HG03025 (cell line): Measurements from ENCODE around the gene CDC42EP1.
"Not testable (repeated sequence)": the region's sequence is repeated elsewhere in the genome, so short reads cannot be mapped to it uniquely, and the experiment has no call there.

ENCODE experiments used
- ATAC-seq: cut with Tn5 transposase; IDR thresholded peaks from one replicate; pipeline ENCODE4 v1.9.1; 2021; ENCODE audit warnings: mild to moderate bottlenecking, moderate library complexity; ENCODE audit not compliant: unreplicated experiment, low FRiP score

The CDC42EP1 gene

GRCh38 chr22:37575490-37576003 lies 15.3 kb downstream of the CDC42EP1 start:
- no peak for ATAC-seq

GRCh38 chr22:37578002-37578401 lies 17.7 kb downstream of the CDC42EP1 start:
- no peak for ATAC-seq

- ATAC-seq = no peak
These were observed 21.2 kb downstream of the CDC42EP1 start for GRCh38 chr22:37581504-37581903.

- no peak for ATAC-seq
These were observed 22.2 kb downstream of the CDC42EP1 start for GRCh38 chr22:37582526-37582925.

- ATAC-seq = no peak
These were observed 28.4 kb downstream of the CDC42EP1 start for GRCh38 chr22:37588546-37589215.

- ATAC-seq = no peak
These were observed 29.4 kb downstream of the CDC42EP1 start for GRCh38 chr22:37589636-37590035.

- ATAC-seq = not testable (repeated sequence)
These were observed 30.8 kb downstream of the CDC42EP1 start for GRCh38 chr22:37591081-37591480.

GRCh38 chr22:37591823-37592404 lies 31.6 kb downstream of the CDC42EP1 start:
- no peak for ATAC-seq

- no peak for ATAC-seq
These were observed 34.0 kb downstream of the CDC42EP1 start for GRCh38 chr22:37594237-37594636.

- no peak for ATAC-seq
These were observed 38.9 kb downstream of the CDC42EP1 start for GRCh38 chr22:37599153-37599552.

GRCh38 chr22:37601203-37601539 lies 40.9 kb downstream of the CDC42EP1 start:
- ATAC-seq = no peak

GRCh38 chr22:37601540-37602442 lies 41.5 kb downstream of the CDC42EP1 start:
- no peak for ATAC-seq

GRCh38 chr22:37602546-37603277 lies 42.4 kb downstream of the CDC42EP1 start:
- ATAC-seq = not testable (repeated sequence)

- no peak for ATAC-seq
These were observed 43.8 kb downstream of the CDC42EP1 start for GRCh38 chr22:37604074-37604473.

GRCh38 chr22:37604875-37605274 lies 44.6 kb downstream of the CDC42EP1 start:
- no peak for ATAC-seq

GRCh38 chr22:37607010-37607934 lies 47.0 kb downstream of the CDC42EP1 start:
- ATAC-seq = no peak

- ATAC-seq = no peak
These were observed 47.7 kb downstream of the CDC42EP1 start for GRCh38 chr22:37607935-37608476.

- ATAC-seq = peak; percentile 68
These were observed 48.4 kb downstream of the CDC42EP1 start, which contains the start of gene GGA1 for GRCh38 chr22:37608477-37609239. Gene GGA1, plus strand, starts transcription at chr22:37608834. Its CDS starts 27 bp downstream, at chr22:37608861.
